Neural progenitor cell (in vitro differentiated cells): Measurements from ENCODE around the gene CALN1.

Experiments used
- EZH2phosphoT487 ChIP-seq: fragments of 200-600 bp; sonication (generic); IDR thresholded peaks from 2 replicates; pipeline ENCODE4 v1.6.1; 2017; ENCODE audit warnings: antibody characterized with exemption
- TF ChIP-seq, protein P1 (sequence below): fragments of 200-600 bp; sonication (generic); IDR thresholded peaks from 2 replicates; pipeline ENCODE4 v1.5.1; 2017; ENCODE audit warnings: antibody characterized with exemption, mild to moderate bottlenecking

DNA sequence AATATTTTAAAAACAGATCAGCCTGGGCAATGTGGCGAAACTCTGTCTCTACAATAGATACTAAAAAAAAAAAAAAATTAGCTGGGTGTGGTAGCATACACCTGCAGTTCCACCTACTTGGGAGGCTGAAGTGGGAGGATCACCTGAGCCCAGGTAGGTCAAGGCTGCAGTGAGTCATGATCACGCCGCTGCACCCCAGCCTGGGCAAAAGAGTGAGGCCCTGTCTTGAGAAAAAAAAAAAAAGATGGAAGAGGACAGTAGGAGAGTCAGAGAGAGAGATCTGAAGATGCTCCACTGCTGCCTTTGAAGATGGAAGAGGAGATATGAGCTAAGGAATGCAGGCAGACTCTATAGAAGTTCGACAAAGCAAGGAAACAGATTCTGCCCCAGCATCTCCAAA lies 181.9 kb downstream of the CALN1 start:
- TF ChIP-seq, protein P1, sequence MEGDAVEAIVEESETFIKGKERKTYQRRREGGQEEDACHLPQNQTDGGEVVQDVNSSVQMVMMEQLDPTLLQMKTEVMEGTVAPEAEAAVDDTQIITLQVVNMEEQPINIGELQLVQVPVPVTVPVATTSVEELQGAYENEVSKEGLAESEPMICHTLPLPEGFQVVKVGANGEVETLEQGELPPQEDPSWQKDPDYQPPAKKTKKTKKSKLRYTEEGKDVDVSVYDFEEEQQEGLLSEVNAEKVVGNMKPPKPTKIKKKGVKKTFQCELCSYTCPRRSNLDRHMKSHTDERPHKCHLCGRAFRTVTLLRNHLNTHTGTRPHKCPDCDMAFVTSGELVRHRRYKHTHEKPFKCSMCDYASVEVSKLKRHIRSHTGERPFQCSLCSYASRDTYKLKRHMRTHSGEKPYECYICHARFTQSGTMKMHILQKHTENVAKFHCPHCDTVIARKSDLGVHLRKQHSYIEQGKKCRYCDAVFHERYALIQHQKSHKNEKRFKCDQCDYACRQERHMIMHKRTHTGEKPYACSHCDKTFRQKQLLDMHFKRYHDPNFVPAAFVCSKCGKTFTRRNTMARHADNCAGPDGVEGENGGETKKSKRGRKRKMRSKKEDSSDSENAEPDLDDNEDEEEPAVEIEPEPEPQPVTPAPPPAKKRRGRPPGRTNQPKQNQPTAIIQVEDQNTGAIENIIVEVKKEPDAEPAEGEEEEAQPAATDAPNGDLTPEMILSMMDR: no peak
- TF ChIP-seq EZH2phosphoT487: no peak
